GM19328 (cell line): ENCODE data around the gene GLB1L.
"Not testable (repeated sequence)": the region's sequence is repeated elsewhere in the genome, so short reads cannot be mapped to it uniquely, and the experiment has no call there.

Source experiments
- ATAC-seq: cut with Tn5 transposase; IDR thresholded peaks from one replicate; pipeline ENCODE4 v1.9.1; 2021; ENCODE audit warnings: mild to moderate bottlenecking, moderate library complexity; ENCODE audit not compliant: unreplicated experiment

Gene GLB1L

DNA sequence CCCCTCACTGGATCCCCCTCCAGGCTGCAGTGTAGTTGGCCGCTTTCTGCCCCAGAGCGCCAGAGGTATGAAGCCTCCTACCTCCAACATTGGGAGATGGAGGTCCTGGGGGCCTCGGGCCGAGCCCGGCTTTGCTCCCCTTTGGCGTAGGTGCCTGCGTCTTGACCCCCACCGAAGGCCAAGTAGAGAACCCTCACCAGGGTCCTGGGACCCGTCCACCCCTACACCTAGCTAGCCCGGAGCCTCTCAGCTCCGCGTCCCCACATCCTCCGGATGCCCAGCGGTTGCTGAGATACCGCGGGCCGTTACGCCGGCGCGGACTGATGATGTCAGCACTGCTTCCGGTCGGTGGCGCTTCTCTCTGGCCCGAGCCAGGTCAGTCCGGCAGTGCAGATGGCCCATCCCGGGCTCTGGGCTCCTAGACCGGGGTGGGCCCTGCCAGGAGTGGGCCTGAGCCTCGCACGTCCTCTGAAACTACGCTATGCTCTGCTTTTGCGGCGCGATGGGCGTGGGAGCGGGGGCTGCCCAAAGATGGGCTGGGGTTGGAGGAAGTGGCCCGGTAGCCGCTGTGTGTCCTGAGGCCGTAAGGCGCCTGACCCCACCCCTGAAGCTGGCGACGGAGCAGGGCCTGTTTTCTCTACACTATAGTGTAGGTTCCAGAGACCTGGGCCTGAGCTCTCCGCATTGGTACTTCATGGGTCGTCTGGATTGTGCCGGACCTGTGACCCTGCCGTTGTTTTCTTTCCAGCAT, at the start of gene GLB1L, which contains the start of gene STK16:
TSS of gene GLB1L (minus strand) at position 297 of the 751 bp plus-strand sequence. CDS start 1,871 bp downstream, outside the sequence.
TSS of gene STK16 (plus strand) at position 332 of the 751 bp plus-strand sequence. CDS start 521 bp downstream, outside the sequence.
- ATAC-seq = peak; percentile 76

DNA sequence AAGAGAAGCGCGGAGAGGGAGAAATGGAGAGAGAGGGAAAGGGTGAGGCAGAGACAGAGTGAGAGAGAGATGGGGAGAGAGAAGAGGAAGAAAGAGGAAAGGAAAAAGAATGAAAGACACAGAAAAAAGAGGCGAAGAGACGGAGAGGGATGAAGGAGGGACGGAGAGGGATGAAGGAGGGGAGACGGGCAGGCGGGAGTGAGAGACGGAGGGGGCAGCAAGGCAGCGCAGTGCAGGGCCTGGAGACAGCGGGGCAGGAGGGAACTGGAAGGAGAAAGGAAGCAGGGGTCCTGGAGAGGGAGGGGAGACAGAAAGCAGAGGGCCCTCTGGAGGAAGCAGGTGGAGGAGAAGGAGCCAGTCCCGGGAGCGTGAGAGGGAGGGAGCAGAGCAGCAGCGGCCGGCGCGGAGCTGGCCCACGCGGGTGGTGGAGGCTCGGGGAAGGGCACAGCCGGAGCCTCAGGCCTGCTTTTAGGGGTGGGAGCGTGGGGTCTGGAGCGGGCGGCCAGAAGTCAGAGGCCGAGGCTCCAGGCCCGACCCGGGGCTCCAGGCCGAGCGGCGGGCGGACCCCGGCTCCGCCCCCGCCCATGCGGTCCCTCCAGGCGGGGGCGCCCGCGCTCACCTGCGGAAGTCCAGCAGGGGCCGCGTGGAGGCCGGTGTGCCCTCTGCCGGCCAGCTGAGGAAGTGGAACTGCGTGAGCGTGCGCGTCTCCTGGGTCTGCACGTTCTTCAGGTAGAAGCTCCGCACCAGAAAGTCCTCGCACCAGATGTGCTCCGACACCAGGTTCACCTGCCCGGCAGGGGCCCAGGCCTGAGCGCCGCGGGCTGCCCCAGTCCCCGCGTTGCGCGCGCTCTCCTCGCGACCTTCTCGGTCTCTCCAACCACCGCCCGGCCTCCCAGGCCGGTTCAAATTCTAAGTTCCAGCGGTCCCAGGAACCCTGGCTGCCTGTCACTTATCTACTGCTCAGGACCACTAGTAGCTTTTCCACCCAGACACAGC, 49.4 kb upstream of the GLB1L start:
- ATAC-seq = peak; percentile 77

DNA sequence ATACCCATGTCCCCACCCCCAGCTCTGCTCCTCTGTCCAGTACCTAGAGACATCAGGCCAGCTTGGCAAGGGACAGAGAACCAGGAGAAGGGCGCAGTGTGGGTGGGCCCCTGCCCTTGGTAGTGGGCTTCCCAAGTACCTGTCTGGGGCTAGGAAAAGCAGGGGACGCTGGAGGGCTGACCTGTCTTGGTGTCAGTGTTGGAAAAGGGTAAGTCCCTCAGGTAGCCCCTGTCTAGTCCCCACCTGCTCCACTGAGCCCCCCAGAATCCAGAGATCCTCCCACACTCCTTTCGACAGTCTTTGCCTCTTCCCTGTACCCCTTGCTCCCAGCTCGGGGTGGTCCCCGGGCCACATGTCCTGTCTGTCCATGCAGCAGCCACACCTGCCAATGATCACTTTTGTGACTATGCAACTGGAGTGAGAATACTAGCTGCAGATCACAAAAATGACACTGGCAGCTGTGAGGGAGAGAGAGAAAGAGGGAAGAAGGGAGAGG, 48.5 kb upstream of the GLB1L start:
- no peak for ATAC-seq

DNA sequence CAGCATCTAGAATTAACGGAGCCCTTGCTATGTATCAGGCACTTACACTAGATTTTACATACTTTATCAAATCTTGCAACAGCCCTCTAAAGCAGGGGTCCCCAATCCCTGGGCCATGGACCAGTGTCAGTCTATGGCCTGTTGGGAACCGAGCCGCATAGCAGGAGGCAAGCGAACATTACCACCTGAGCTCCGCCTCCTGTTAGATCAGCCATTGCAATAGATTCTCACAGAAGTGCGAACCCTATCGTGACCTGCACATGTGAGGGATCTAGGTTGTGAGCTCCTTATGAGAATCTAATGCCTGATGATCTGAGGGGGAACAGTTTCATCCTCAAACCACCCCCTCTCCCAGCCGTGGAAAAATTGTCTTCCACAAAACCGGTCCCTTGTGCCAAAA, 47.4 kb upstream of the GLB1L start:
- no peak for ATAC-seq

DNA sequence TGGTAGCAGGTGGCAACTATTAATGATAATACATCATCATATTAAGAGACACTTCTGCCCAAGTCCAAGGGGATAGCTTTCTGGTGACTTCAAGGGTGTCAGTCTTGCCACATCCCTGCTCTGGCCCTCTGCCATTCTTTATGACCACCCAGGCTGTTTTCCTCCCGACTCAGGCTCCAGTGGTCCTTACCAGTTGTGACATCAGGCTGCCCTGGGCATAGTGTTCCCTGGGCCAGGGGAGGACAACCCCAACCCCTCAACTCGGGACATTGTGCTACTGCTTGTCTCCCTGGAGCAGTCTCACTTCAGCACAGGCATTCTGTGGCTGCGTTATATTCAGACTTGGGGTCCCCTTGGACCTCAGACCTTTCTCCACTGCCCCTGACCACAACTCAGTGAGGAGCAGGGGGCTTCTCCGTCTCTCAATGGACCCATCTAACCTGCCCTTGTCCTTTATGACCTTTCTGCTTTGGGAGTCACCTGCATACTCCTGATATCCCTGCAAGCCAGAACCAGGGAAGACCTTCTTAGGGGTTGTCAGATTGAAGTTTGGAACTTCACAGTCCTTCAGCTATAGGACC, 46.8 kb upstream of the GLB1L start:
- ATAC-seq = no peak

DNA sequence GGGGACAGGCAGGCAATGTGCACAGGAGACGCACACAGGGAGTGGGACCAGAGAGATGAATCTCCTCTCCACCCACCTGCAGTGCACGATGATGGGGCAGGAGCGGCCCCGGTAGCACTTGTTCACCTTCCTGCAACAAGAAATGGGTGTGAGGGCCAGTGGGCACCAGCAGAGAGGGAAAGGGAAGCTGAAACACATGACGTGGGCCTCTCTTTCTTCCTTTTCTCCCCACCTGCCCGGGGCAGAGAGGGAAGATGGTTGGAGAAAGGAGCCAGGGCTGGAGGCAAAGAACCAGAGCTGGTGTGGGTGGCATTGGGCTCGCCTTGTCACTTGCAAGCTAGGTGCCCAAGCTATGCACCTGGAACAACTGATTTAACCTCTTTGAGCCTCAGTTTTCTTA, 46.1 kb upstream of the GLB1L start:
- no peak for ATAC-seq

DNA sequence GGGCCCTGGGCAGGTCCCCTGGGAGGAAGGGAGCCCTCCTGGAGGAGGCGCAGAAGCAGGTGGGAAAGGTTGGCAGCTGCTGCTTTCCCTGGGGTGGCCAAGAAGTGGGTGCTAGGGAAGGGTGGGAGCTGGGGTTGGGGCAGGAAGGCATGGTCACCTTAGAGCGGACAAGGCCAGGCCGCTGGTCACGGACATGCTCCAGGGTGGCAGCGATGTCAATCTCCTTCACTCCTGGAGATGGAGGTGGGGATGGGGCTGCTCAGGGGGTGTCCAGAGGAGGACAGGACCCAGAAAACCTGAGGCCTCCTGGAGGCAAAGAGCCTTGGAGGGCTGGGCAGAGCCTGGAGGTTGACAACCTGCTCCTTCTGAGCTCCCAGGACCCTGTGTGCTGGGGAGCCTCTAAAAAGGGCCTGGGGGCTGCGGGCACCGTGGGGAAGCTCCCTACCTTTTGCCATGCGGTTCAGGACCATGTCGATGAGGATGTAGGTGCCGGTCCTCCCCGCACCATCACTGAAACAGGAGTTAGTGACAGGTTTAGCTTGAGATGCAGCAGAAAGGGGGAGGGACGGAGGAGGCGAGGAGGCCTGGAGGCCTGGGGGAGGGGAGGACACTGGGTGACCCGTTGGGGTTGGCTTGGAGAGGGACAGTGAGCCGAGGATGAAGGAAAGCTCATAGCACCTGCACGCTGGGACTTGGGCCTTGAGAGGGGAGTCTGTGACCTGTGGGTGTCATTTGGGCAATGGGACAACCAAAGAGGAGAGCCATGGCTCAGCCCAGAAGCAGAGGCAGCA, 45.3 kb upstream of the GLB1L start:
- ATAC-seq = no peak

DNA sequence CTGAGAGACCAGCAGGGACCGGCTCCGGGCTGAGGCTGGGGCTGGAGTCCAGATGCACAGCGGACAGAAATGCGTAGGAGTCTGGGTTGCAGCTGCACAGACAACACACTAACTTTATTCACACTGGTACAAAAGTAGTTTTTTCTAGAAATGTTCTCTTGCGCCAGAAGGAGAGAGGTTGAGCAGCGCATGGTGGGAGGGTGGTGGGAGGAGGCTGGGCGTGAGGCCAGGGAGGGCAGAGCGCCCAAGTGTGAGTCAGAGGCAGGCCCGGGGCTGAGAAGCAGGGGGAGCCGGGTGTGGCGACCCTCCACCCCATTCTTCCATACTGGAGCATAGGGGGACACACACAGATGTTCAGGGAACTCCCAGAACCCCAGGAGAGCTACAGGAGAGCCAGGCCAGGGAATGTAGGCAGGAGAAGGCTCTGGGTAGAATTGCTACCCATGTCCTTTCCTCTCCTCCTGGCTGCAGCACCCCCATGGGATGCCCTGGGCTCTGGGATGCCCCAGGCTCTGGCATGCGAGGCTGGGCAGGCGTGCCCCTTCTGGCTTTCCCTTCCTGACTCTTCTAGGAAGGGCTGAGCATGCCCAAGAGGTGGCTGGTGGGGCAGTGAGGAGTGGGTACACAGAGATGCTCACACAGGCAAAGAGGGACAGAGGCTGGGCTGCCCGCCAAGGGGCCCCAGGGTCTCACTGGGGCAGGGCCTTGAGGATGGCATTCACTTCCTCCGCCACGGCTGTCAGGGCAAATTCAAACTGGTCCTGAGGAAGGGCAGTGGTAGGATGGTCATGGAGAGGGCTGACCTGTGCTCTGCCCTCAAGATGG, 44.5 kb upstream of the GLB1L start:
- no peak for ATAC-seq

DNA sequence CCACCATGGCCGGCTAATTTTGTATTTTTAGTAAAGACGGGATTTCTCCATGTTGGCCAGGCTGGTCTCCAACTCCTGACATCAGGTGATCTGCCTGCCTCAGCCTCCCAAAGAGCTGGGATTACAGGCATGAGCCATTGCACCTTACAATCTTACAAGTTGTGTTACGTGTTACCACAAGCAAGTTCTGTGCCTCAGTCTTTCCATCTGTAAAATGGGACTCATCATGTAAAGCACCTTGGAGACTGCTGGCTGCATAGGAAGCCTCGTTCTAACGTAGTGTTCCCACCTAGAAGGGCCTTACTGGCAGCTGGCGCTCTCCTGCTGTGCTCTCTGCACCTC, 43.9 kb upstream of the GLB1L start:
- ATAC-seq = no peak

DNA sequence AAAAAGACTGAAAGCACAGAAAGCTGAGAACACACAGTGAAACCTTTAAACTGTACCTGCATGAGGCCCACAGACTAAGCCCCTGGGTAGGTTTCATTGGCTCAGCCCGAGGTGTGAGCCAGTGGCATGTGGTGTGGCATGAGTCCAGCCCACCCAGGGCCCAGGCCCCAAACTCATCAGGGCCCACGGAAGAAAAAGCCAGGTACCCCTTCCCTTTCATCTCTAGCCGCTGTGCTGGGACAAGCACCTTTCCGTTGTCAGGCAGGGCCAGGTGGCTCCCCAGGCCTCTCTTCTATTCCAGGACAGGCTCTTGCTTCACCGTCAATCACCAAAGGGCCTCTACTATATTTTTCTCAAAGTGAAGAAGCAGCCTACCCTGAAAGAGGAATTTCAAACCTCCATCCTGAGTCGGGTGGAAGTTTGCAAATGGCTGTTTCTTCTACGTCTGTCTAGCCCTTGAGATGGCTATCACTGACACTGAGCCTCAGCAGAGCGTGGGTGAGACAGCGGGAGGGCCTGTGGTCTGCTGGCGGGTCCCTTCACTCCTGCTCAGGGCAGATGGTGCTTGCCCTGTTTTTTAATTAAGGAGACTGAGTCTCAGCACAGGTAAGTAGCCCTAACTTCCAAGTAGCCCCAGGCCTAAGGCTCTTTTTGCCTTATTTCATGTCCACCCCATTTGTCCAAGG, 42.5 kb upstream of the GLB1L start:
- no peak for ATAC-seq

DNA sequence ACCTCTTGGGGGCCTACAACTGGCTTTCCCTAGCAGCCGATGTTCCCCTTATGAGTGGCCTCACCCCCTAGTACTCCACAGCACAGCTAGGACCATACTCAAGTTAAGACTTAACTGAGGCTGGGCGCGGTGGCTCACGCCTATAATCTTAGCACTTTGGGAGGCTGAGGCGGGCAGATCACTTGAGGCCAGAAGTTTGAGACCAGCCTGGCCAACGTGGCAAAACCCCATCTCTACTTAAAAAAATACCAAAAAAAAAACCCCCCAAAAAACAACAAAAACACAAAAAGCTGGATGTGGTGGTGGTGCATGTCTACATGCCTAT, 41.8 kb upstream of the GLB1L start:
- ATAC-seq = not testable (repeated sequence)

DNA sequence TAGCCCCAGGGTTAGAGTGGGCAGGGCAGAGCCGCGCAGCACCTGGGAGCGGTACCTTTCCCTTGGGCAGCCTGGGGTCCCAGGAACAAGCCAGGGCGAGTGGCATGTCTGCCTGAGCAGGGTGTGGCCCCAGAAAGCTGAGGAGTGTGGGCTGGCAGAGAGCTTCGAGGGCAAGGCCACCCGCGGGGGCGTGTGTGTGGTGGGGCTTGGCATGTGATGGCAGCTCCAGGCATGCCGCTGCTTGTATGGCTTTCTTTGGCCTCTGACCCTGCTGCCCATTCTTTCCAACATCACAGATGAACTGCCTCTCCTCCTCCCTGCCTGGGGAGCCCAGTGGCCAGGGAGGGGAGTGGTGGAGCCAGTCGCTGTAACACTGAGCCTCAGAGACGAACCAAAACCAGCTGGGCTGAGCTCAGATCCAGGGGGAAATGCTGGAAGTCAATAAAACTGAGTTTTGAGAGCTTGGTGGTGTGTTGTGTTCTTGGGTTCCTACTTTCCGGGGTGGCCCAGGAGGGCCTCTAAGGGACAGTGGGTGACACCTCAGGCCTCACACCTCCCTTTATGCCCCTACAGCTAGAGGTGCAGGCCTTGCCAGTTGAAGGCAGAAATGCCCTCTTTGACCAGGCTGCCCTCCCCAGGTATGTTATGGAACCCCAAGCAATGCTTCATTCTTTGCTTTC, 41.3 kb upstream of the GLB1L start:
- ATAC-seq = no peak

DNA sequence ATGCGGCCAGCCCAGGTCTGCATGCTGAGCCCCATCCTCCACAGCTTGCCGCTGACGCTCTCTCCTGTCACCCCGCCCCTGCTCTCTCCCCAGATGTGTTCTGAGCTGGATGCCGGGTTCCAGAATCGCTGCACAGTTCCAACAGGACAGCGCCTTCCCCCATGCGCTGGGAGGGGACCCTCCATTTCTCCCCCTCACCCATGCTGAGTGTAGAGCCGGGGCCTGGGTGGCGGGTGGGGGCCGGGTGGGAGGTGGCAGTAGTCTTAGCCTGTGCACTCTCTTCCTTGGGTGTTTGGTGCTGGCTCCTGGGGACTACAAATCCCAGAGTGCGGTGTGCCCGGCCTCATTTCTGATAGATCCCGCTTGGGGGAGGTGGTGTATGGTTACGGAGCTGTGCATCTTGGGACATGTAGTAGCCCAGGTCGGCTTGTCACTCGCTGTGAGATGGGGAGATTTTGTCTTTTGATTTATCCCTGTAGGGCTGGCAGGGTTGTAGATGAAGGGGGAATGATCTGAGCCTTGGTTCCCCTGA, 40.7 kb upstream of the GLB1L start:
- ATAC-seq = no peak

DNA sequence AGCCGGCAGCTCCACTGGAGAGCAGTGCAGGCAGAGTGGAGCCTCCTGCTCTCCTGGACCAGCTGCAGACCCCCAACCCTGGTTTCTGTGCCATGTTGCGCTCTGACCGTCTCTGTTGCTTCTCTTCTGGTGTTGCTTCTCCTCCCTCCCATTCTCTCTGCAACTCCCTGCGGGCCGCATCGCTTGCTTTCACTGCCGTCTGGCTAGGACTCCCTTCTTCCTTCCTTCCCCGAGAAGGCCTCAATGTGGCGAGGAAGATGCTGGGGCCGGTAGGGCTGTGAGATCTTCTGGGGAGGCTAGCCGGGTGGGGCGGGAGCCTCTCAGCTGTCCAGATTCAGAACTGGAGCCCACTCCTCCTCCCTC, 40.1 kb upstream of the GLB1L start:
- ATAC-seq = no peak

DNA sequence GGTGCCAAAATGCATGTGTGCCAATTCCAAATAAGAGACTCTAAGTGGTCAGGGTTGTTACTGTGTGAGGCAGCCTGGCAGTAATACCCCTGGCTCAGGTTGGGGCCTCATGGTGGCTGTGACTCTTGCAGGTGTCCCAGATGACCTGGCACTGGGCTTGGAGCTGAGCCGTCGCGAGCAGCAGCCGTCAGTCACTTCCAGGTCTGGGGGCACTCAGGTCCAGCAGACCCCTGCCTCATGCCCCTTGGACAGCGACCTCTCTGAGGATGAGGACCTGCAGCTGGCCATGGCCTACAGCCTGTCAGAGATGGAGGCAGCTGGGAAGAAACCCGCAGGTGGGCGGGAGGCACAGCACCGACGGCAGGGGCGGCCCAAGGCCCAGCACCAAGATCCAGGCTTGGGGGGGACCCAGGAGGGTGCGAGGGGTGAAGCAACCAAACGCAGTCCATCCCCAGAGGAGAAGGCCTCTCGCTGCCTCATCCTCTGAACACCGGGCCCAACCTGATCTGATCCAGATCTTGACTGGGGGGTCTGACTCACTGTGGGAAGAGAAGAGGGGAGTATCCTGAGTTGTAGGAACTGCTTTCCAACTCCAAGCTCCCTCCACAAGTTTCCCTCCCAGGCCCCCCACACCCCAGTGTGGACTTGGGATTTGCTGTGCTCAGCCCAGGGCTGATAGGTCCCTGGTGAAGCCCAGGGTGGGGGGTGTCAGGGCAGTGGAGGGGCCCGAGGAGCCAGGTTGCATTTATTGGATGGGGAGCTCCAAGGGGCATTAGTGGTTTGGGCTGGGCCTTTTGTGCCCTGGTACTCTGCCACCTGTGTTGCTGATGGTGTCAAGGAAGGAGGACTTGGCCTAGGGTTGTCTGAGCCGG, 39.5 kb upstream of the GLB1L start:
- ATAC-seq = no peak

DNA sequence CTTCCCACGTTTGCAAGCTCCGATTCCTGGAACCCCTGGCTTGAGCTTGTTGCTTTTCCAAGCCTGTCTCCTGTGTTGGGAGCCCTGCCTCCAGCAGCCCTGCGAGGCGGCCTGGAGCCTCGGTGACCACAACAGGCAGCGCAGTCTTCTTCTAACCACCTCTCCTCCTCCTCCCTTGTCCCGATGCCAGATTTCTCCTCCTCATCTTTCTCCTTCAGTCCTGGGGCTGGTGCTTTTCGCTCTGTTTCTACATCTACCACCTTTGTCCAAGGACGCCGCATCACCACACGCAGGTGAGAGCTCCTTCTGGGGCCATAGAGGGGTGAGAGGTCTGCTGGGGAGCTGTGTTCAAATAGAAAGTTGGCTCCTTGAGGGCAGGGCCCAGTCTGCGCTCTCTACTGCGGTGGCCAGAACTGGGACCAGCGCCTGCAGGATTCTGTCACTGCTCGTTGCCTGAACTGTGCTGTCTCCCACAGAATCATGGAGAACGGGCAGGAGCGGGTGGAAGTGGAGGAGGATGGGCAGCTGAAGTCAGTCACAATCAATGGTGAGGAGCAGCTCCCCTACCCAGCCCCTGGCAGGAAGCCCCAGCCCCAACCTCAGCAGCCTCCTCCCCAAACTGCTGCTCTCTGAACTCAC, 37.8 kb upstream of the GLB1L start:
- no peak for ATAC-seq

DNA sequence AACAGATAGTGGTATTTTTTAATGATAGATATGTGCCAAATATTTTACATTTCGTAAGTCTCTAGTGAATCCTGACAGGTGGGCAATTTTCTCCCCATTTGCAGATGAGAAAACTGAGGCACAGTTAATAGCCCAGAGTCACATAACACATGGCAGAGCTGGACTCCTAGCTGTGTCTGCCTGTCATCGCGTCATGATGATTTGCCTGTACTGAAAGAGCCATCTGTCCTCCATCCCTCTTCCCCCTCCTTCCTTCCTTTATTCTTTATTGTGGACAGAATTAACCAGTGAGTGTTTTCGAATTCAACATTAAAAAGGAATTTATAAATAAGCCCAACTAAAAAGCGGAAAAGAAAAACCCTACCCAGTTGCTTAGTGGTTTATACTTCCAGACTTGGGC, 37.1 kb upstream of the GLB1L start:
- ATAC-seq = no peak
